Caco-2 (cell line): Measurements from ENCODE around the gene SYNPO2. TPM values are rescaled to one million over a fixed set of nuclear protein-coding genes. Genes with fewer than 3 reads are reported as not detected.
"Not testable (repeated sequence)": the region's sequence is repeated elsewhere in the genome, so short reads cannot be mapped to it uniquely, and the experiment has no call there.

ENCODE experiments used
- BruUV-seq: library from RNA; stranded (reverse); fragments of 400-500 nt; replicated peaks from 2 replicates; lab custom pipeline; 2021; lab: Mats Ljungman, UMichigan
- CTCF ChIA-PET: fragments of 300-600 bp; sonication (Branson Sonifier 250); formaldehyde crosslinking; loops from one replicate; lab custom pipeline; 2022; ENCODE audit warnings: antibody characterized with exemption; lab: Charles Lee
- POLR2A ChIA-PET: fragments of 300-600 bp; sonication (Branson Sonifier 250); formaldehyde crosslinking; loops from one replicate; lab custom pipeline; 2022; ENCODE audit warnings: antibody characterized with exemption; lab: Charles Lee
- DNase-seq, 2 experiments: peaks; one replicate each; pipeline versions ENCODE4 v3.0.0 to v3.0.0-alpha.2; 2020 to 2022
- H3K27me3 ChIP-seq: replicated peaks from 2 replicates; pipeline ENCODE4 v1.6.0; 2011; ENCODE audit warnings: low read length; ENCODE audit not compliant: control insufficient read depth, insufficient read depth
- H3K36me3 ChIP-seq: 2 replicates; pipeline ENCODE4 v1.5.1; 2011; ENCODE audit warnings: low read length; ENCODE audit not compliant: control insufficient read depth, insufficient read depth
- H3K4me1 ChIP-seq: fragments of 250-450 bp; sonication (Bioruptor Pico); 2 replicates; pipeline ENCODE4 v1.5.1; 2020; ENCODE audit warnings: mild to moderate bottlenecking
- H3K4me3 ChIP-seq: 2 replicates; pipeline ENCODE4 v1.5.1; 2011; ENCODE audit warnings: low read depth, mild to moderate bottlenecking, control low read depth, low read length
- H3K9me3 ChIP-seq: fragments of 250-450 bp; sonication (Bioruptor Pico); 2 replicates; pipeline ENCODE4 v1.5.1; 2020; ENCODE audit warnings: mild to moderate bottlenecking, moderate library complexity
- H3K27ac Mint-ChIP-seq: one replicate; pipeline ENCODE4 v1.8.0; 2022; ENCODE audit warnings: mixed read lengths; ENCODE audit not compliant: unreplicated experiment
- H3K27me3 Mint-ChIP-seq: one replicate; pipeline ENCODE4 v1.8.0; 2022; ENCODE audit warnings: mixed read lengths; ENCODE audit not compliant: insufficient read depth, unreplicated experiment
- H3K36me3 Mint-ChIP-seq: one replicate; pipeline ENCODE4 v1.8.0; 2022; ENCODE audit warnings: mild to moderate bottlenecking, mixed read lengths; ENCODE audit not compliant: insufficient read depth, unreplicated experiment
- H3K4me1 Mint-ChIP-seq: one replicate; pipeline ENCODE4 v1.8.0; 2022; ENCODE audit warnings: low read depth, mixed read lengths; ENCODE audit not compliant: unreplicated experiment
- H3K4me3 Mint-ChIP-seq: one replicate; pipeline ENCODE4 v1.8.0; 2022; ENCODE audit warnings: mild to moderate bottlenecking, moderate library complexity, mixed read lengths; ENCODE audit not compliant: unreplicated experiment
- H3K9me3 Mint-ChIP-seq: one replicate; pipeline ENCODE4 v1.8.0; 2022; ENCODE audit warnings: mixed read lengths; ENCODE audit not compliant: unreplicated experiment
- intact Hi-C: fragments of 100-400 bp; cut with micrococcal nuclease; formaldehyde crosslinking; loops from one replicate; pipeline ENCODE4 v1.10.0; 2022; ENCODE audit not compliant: unreplicated experiment
- total RNA-seq: library from RNA; stranded (reverse); gene quantifications from 2 replicates; pipeline ENCODE4 v1.2.3, GENCODE V29; 2022
- TF ChIP-seq, protein P1 (sequence below), 2 experiments: fragments of 200-600 bp in 1 of 2; IDR thresholded peaks; 1 replicate in 1 of 2; 2 replicates in 1 of 2; pipeline versions ENCODE4 v1.5.1 to v1.8.0; 2011 to 2022; ENCODE audit warnings: antibody characterized with exemption in 1 of 2, control low read depth in 1 of 2, inconsistent platforms in 1 of 2, low read depth in 1 of 2, low read length in 1 of 2, mild to moderate bottlenecking in 1 of 2, moderate library complexity in 1 of 2; ENCODE audit not compliant: insufficient read depth in 1 of 2, severe bottlenecking in 1 of 2, unreplicated experiment in 1 of 2

The SYNPO2 gene
- total RNA-seq, 1 experiment from 2014 or later = 0.16 TPM

DNA sequence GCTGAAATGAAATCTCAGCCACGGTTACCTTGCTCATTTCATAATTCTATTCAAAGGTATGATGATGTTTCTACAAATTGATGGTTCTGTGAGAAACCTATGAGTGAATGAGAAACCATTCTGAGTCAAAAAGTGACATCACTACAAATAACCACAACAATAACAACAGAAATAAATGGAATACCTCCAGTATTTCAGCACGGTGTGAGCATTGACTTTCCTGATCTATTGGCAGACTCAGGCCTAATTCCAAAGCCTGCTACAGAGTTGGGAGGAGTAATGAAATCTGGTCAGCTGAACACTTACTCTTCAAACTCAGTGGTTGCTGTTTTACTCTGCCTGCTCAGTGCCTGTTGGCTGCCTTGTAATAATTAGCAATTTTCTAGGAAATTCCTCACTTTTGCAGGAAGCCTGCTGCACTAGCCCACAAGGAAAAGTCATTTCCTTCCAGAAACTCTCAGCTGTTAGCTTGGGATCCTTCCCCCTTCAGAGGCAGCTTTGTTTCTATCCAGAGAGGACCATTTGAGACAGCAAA lies 18.8 kb upstream of the SYNPO2 start:
- H3K9me3 Mint-ChIP-seq = no peaks in the 10 kb centered on the region
- no peaks in the 10 kb centered on the region for H3K27me3 ChIP-seq
- no peaks in the 10 kb centered on the region for H3K4me1 ChIP-seq
- H3K27ac Mint-ChIP-seq = no peak overlapping the region
- BruUV-seq = no TSS peak
- H3K4me3 ChIP-seq = no peak overlapping the region
- no peaks in the 10 kb centered on the region for H3K36me3 Mint-ChIP-seq
- POLR2A ChIA-PET = interaction anchor here (0.5 kb wide), 2 partner anchors 15 to 125 kb away, joined by 3 to 4 read pairs; no protein-coding TSS in a partner anchor
- DNase-seq = no peak
- H3K36me3 ChIP-seq = no peaks in the 10 kb centered on the region
- peaks cover 6% of the 10 kb centered on the region for H3K27me3 Mint-ChIP-seq
- H3K9me3 ChIP-seq = no peaks in the 10 kb centered on the region
- no peaks in the 10 kb centered on the region for H3K4me1 Mint-ChIP-seq
- intact Hi-C loops = no loop called here
- TF ChIP-seq, protein P1, sequence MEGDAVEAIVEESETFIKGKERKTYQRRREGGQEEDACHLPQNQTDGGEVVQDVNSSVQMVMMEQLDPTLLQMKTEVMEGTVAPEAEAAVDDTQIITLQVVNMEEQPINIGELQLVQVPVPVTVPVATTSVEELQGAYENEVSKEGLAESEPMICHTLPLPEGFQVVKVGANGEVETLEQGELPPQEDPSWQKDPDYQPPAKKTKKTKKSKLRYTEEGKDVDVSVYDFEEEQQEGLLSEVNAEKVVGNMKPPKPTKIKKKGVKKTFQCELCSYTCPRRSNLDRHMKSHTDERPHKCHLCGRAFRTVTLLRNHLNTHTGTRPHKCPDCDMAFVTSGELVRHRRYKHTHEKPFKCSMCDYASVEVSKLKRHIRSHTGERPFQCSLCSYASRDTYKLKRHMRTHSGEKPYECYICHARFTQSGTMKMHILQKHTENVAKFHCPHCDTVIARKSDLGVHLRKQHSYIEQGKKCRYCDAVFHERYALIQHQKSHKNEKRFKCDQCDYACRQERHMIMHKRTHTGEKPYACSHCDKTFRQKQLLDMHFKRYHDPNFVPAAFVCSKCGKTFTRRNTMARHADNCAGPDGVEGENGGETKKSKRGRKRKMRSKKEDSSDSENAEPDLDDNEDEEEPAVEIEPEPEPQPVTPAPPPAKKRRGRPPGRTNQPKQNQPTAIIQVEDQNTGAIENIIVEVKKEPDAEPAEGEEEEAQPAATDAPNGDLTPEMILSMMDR (IDR thresholded peaks at IDR 0.05; ENCODE audit: insufficient read depth in 1 of 2, low read depth in 1 of 2, low read length in 1 of 2, severe bottlenecking in 1 of 2, unreplicated experiment in 1 of 2) = no peak
- CTCF ChIA-PET = no interaction called here
- H3K4me3 Mint-ChIP-seq = no peak overlapping the region

DNA sequence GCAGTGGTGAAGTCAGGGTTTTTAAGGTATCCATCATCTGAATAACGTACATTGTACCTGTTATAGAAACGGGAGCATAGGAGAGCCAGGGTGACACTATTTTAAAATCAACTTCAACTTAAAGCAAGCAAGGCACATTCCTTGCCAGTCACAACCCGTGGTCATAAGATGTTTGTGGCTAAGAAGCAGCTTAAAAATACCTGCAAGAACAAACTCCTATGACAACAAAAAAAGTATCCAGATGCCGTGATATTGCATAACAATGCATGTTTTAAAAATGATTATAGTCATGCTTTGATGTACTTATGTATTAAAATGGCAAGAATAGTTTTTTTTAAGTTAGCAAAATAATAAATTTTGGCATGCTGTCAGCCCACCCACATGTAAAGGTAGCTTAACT lies 16.5 kb upstream of the SYNPO2 start:
- Histone ChIP-seq H3K27me3 (no peaks in the 10 kb centered on the region), H3K36me3 (no peaks in the 10 kb centered on the region), H3K4me1 (no peaks in the 10 kb centered on the region), H3K4me3 (no peak overlapping the region), H3K9me3 (no peaks in the 10 kb centered on the region)
- no peak for DNase-seq
- POLR2A ChIA-PET = no interaction called here
- no TSS peak for BruUV-seq
- Mint-ChIP-seq H3K27ac (no peak overlapping the region), H3K9me3 (no peaks in the 10 kb centered on the region), H3K27me3 (peaks cover 3% of the 10 kb centered on the region), H3K36me3 (no peaks in the 10 kb centered on the region), H3K4me1 (no peaks in the 10 kb centered on the region), H3K4me3 (no peak overlapping the region)
- intact Hi-C loops = no loop called here
- TF ChIP-seq, protein P1 (IDR thresholded peaks at IDR 0.05; ENCODE audit: insufficient read depth in 1 of 2, low read depth in 1 of 2, low read length in 1 of 2, severe bottlenecking in 1 of 2, unreplicated experiment in 1 of 2) = no peak
- CTCF ChIA-PET = no interaction called here

DNA sequence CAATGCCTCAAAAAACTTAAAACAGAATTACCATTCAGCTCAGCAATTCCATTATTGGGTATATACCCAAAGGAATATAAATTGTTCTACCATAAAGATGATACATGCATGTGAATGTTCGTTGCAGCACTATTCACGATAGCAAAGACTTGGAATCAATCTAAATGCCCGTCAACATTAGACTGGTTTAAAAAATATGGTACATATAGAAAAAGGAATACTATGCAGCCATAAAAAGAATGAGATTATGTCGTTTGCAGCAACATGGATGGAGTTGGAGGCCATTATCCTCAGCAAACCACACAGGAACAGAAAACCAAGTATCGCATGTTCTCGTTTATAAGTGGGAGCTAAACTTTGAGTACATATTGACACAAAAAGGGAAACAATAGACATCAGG lies 10.9 kb upstream of the SYNPO2 start:
- H3K27ac Mint-ChIP-seq = no peak overlapping the region
- ChIA-PET POLR2A (no interaction called here), CTCF (no interaction called here)
- H3K36me3 Mint-ChIP-seq = no peaks in the 10 kb centered on the region
- no peaks in the 10 kb centered on the region for H3K4me1 Mint-ChIP-seq
- H3K9me3 Mint-ChIP-seq = no peaks in the 10 kb centered on the region
- DNase-seq = no peak
- Histone ChIP-seq H3K4me3 (no peak overlapping the region), H3K27me3 (no peaks in the 10 kb centered on the region), H3K9me3 (no peaks in the 10 kb centered on the region), H3K4me1 (no peaks in the 10 kb centered on the region), H3K36me3 (no peaks in the 10 kb centered on the region)
- intact Hi-C loops = no loop called here
- TF ChIP-seq, protein P1 (IDR thresholded peaks at IDR 0.05; ENCODE audit: insufficient read depth in 1 of 2, low read depth in 1 of 2, low read length in 1 of 2, severe bottlenecking in 1 of 2, unreplicated experiment in 1 of 2) = no peak
- BruUV-seq = no TSS peak
- no peak overlapping the region for H3K4me3 Mint-ChIP-seq
- H3K27me3 Mint-ChIP-seq = no peaks in the 10 kb centered on the region

DNA sequence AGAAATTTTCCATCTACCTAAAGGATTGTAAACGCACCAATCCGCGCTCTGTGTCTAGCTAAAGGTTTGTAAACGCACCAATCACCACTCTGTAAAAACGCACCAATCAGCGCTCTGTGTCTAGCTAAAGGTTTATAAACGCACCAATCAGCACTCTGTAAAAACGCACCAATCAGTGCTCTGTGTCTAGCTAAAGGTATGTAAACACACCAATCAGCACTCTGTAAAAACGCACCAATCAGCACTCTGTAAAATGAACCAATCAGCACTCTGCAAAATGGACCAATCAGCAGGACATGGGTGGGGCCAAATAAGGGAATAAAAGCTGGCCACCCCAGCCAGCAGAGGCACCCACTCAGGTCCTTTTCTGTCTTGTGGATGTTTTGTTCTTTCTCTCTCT lies 10.1 kb upstream of the SYNPO2 start:
- H3K27me3 Mint-ChIP-seq, H3K4me3 ChIP-seq, H3K36me3 Mint-ChIP-seq, H3K27me3 ChIP-seq, H3K9me3 ChIP-seq, H3K4me1 ChIP-seq, H3K4me3 Mint-ChIP-seq, CTCF ChIA-PET, BruUV-seq, H3K36me3 ChIP-seq, H3K27ac Mint-ChIP-seq, DNase-seq, H3K4me1 Mint-ChIP-seq, intact Hi-C loops, POLR2A ChIA-PET, H3K9me3 Mint-ChIP-seq: not testable (repeated sequence)
